NCI-H345 treated with DMSO at 0.1 percent for 48 hours (cell line): ENCODE data around the gene RAVER1.
"Not testable (repeated sequence)": the region's sequence is repeated elsewhere in the genome, so short reads cannot be mapped to it uniquely, and the experiment has no call there.

Experiments used
- DNase-seq: peaks from one replicate; lab custom pipeline; 2025; ENCODE audit not compliant: unreplicated experiment; lab: John Stamatoyannopoulos, UW

Gene RAVER1, protein sequence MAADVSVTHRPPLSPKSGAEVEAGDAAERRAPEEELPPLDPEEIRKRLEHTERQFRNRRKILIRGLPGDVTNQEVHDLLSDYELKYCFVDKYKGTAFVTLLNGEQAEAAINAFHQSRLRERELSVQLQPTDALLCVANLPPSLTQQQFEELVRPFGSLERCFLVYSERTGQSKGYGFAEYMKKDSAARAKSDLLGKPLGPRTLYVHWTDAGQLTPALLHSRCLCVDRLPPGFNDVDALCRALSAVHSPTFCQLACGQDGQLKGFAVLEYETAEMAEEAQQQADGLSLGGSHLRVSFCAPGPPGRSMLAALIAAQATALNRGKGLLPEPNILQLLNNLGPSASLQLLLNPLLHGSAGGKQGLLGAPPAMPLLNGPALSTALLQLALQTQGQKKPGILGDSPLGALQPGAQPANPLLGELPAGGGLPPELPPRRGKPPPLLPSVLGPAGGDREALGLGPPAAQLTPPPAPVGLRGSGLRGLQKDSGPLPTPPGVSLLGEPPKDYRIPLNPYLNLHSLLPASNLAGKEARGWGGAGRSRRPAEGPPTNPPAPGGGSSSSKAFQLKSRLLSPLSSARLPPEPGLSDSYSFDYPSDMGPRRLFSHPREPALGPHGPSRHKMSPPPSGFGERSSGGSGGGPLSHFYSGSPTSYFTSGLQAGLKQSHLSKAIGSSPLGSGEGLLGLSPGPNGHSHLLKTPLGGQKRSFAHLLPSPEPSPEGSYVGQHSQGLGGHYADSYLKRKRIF

DNA sequence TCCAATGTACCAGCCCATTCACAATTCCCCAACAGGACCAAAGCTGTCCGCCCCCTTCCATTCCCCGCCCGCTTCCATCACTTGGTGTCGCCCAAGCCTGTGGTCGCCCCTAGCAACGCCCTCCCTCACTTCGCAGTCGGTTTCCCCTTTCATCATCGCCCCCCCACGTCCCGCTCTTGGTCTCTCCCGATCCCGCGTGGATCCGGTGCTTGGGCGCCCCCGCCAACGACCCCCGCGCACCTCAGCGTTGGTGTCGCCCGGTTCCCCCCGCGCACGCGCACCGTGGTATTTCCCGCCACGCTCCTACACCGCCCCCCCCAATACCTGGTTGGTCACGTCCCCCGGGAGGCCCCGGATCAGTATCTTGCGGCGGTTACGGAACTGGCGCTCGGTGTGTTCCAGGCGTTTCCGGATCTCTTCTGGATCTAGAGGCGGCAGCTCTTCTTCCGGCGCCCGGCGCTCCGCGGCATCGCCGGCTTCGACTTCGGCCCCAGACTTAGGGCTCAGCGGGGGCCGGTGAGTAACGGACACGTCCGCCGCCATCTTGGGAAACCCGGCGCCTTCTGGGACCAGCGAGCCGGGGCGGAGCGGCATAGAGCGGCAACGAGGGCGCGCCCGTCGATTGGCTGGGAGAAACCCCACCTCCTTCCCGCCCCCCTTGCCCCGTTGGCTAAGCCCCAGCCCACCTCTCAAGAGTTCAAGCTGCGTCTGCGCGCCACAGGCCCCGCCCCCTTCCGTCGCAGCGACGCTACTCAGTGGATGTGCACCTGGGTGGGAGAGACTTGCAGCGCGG lies at the start of gene RAVER1:
TSS of gene RAVER1 (minus strand) at position 565 of the 793 bp plus-strand sequence. CDS start at position 543, 22 bp downstream.
- peak; percentile 93 for DNase-seq

DNA sequence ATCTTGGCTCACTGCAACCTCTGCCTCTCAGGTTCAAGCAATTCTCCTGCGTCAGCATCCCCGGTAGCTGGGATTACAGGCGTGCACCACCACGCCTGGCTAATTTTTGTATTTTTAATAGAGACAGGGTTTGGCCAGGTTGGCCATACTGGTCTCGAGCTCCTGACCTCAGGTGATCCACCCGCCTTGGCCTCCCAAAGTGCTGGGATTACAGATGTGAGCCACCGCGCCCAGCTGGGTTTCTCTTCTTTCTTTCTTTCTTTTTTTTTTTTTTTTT lies 49.8 kb upstream of the RAVER1 start:
- DNase-seq = not testable (repeated sequence)

DNA sequence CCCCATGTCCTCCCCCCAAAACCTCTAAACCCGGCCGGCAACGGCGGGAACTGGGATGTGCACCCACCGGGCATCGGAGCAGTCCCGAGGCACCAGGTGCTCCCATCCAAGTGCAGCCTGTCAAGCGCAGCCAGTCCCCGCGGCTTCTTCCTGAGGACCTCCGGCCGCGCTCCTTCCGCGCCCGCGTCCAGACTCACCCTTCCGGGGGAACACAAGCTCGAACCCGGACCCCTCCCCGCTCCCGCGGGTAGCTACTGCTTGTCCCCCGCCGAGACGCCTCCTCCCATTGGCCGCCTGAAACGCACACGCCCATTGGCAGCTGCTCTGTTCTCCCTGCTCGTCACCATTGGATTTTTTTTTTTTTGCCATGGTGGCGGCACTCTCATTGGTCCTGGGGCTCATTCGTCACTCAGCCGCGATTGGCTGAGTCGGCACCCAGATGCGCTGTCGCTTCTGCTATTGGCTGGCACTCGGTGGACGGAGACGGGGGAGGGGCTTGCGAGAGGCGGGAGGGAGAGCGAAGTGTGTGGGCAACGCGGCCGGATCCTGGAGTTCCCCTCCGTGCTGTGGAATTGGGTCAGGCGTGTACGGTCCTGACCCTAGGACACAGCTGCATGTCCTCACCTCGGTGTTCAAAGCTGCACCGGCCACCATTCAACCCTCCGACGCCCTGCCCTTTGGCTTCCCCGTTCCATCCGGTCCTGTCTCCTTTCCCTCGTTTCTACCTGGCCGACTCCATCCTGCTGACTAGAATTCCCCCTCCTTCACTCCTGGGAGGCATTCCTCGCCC lies 47.2 kb upstream of the RAVER1 start, which contains the start of gene TYK2:
TSS of gene TYK2 (minus strand) at position 260 of the 790 bp plus-strand sequence. CDS start 2,166 bp downstream, outside the sequence.
- peak; percentile 96 for DNase-seq

DNA sequence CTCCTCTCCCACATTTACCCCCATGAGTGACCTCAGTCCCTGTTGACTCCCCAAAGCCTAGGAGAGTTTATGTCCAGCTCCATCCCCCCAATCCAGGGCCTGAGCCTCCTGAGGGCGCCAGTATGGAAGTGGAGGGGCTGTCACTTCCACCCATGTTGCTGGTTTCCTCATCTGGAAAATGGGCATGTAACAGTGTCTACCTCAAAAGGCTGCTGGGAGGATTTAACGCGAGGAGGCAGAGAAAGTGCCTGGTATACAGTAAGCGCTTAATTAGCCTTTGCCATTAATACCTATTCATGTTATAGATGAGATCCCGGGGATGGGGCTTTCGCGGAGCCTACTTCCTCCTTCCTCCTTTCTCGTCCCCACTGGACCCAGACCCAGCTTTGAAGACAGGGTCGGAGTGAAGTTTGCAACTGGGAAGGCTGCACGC lies 46.6 kb upstream of the RAVER1 start:
- DNase-seq = no peak

DNA sequence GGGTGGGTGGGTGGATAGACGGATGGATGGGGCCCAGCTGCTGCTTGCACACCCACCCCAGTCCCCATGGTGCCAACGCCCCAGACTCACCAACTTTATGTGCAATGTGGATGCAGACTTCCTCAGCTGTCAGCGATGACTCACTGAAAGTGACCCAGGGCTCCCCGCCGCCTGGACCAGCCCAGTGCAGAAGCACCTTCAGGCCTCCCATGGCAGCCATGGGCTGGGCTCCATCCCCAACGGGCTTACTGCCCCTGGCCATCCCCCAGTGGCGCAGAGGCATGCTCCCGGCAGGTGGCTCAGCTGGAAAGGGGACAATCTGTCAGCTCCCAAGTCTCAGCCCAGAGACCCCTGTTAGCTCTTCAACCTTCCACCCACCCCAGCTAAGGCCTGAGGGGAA lies 44.8 kb upstream of the RAVER1 start:
- DNase-seq = no peak

DNA sequence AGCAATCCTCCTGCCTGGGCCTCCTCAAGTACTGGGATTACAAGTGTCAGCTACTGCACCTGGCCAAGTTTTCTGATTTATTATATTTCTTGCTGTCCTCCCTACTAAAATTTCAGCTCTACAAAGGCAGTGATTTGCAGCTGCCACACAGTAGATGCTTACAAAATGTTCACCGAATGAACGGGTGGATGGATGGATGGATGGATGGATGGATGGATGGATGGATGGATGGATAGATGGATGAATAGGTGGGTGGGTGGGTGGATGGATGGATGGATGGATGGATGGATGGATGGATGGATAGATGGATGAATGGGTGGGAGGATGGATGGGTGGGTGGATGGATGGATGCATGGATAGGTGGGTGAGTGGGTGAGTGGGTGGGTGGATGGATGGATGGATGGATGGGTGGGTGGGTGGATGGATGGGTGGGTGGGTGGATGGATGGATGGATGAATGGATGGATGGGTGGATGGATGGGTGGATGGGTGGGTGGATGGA lies 43.9 kb upstream of the RAVER1 start:
- DNase-seq = not testable (repeated sequence)

DNA sequence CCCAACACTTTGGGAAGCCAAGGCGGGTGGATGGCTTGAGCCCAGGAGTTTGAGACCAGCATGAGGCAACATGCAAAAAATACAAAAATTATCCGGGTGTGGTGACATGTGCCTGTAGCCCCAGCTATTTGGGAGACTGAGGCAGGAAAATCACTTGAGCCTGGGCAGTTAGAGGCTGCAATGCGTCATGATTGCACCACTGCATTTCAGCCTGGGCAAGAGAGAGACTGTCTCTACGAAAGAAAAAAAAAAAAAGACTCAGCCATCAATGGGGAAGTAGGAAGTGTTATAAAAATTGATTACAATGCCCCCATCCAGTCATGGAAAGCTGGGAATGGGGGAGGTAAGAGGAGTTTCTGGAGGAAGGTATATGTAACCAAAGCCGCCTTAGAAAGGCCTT lies 41.6 kb upstream of the RAVER1 start:
- DNase-seq = no peak

DNA sequence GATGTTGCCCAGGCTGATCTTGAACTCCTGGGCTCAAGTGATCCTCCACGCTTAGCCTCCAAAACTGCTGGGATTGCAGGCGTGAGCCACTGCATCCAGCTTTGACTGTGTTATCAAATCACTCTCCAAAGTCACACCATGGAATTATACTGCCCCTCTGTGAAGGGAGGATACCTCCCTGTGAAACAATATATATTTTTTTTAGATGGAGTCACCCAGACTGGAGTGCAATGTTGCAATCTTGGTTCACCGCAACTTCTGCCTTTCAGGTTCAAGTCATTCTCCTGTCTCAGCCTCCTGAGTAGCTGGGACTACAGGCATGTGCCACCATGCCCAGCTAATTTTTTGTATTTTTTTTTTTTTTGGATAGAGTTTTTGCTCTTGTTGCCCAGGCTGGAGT lies 39.4 kb upstream of the RAVER1 start:
- DNase-seq = no peak

DNA sequence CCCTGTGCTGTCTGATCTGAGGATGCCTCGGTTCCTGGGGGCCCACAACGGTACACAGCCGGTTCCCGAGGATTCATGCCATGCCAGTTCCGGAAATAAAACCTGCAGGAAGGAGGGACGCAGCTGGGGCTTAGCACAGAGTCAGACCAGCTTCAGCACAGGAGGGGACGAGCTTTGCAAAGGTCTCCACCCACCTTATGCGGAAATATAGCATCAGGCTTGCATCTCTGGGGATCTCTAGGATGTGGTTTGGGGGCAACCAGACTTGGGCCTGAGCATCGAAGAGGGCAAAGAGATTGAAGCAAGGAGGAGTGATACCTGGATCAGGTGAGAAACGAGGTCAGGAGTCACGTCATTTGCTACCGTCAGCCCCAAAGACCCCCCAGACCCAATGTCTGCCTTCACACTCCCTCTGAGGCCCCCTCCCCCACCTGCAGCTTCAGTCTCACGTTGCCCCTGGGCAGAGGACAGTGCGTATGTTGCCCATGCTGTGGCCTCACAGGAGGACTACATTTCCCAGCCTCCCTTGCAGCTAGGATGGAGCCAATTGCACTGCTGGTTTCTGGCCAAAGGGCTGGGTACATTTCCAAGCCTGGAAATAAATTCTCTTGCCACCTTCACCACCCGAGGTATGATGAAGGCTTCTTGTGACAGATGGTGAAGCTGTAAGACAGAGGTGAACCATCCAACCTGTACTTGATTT lies 34.9 kb upstream of the RAVER1 start:
- no peak for DNase-seq

DNA sequence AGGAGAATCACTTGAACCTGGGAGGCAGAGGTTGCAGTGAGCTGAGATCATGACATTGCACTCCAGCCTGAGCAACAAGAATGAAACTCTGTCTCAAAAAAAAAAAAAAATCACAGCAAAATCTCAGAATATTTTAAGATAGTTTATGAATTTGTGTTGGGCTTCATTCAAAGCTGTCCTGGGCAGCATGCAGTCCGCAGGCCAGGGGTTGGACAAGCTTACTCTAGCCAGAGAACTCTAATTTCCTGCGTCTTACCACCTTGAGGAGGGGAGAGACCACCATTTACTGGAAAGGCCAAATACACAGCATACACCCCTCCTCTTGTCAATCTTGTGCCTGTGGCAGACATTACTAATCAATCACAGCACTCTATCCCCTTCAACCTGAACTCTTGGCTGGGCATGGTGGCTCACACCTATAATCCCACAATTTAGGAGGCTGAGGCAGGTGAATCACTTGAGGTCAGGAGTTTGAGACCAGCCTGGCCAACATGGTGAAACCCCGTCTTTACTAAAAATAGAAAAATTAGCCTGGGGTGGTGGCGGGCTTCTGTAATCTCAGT lies 33.7 kb upstream of the RAVER1 start:
- DNase-seq = not testable (repeated sequence)

DNA sequence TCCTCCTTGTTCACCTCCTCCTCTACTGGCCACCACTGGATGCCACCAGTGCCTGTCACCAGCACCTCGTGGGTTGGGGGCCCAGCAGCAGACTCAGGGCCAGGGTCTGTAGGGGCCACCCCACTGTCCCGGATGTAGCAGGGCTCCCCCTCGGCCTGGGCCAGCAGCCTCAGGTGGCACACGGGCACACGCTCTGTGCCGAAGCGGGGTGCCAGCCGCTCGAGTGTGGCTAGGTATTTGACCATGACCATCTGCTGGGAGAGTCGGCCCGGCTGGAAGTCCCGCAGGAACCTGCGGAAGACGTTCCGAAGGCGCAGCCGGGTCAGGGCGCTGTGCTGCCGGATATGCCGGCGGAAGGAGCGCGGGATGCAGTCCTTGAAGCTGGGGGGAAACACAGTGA lies 32.2 kb upstream of the RAVER1 start:
- no peak for DNase-seq

DNA sequence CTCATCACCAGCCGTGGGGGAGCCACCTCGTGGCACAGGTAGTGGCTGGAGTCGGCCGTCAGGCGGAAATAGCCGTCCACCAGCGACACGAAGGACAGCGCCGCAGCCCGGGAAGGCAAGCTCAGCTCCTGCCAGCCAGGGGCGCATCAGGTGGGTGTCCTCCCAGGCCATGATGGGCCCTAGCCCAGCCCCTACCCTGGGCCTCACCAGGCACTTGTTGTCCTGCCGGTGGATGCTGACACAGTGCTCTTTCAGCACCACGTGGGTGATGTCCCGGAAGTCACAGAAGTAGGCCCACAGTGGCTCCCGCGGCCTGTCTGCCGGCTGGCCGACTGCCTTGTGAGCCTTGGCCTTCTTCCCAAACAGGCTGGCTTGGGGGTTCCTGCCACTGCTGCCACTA lies 31.3 kb upstream of the RAVER1 start:
- DNase-seq = no peak

DNA sequence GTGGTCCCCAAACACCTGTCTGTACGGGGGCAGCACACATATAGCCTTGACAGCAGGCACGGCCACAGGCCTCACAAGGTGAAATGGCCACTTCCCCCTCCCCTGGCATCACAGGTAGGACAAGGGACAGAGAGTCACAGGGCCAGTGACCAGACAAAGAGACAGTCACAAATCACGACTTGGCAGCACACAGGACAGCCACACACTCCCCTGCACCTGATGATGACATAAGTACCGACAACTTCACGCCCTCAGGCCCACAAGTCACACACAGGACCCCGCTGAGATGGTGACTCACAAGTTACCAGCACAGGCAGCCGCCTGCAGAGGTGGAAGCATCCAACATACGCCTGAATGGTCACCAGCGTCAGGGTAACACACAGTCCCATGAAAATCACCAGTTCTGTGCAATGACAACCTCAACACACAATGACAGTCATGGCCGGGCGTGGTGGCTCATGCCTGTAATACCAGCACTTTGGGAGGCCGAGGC lies 30.5 kb upstream of the RAVER1 start:
- no peak for DNase-seq

DNA sequence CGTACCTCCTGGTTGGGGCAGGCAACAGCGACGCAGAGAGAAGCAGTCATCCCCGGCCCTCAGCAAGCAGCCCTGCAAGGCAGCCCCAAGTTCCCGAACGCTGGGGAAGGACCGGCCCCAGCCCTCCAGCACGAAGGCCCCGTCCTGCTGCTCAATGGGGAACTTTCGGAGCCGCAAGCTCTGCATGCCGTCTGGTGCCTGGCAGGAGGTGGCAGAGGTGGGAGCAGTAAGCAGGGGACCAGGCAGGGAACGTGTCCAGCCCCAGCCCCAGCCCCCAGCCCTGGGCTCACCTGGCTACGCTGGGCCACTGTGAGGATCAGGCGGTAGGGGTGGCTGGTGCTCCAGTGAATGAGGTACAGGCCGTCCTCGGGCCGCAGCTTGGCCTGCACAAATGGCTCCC lies 28.9 kb upstream of the RAVER1 start:
- DNase-seq = no peak

DNA sequence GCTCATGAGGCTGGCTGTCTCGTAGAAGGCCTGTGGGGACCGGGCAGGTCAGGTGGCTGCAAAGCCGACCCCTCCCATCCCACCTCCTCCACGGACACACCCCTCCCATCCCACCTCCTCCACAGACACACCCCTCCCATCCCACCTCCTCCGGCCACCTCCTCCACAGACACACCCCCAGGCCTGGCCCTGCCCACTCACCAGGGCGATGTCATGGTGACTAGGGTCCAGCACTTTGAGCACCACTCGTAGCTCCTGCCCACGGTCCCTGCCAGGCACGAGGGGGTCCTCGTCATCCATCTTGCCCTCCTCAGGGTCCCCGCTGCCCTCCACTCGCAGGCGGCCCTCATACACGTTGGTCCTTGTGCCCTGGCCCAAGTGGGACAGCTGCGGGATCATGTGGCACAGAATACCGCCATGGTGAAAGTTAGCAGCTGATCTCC lies 28.3 kb upstream of the RAVER1 start:
- no peak for DNase-seq

DNA sequence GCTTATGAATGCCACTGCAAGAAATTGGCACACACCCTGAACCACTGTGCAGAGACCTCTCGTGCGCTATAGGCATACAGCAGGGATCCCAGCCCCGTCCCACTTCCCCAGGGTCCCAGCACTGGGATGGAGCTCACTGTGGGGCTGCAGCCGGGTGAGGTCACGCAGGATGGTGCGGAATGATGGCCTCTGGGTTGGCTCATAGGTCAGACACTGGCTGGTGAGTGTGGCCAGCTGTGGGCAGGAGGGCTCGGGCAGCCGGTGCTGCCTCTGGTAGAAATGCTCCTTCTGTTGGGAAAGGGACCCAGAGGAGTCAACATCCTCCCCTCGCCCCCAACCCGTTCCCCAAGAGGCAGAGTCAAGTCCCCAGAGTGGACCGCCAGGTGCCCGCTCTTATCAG lies 23.1 kb upstream of the RAVER1 start:
- no peak for DNase-seq

DNA sequence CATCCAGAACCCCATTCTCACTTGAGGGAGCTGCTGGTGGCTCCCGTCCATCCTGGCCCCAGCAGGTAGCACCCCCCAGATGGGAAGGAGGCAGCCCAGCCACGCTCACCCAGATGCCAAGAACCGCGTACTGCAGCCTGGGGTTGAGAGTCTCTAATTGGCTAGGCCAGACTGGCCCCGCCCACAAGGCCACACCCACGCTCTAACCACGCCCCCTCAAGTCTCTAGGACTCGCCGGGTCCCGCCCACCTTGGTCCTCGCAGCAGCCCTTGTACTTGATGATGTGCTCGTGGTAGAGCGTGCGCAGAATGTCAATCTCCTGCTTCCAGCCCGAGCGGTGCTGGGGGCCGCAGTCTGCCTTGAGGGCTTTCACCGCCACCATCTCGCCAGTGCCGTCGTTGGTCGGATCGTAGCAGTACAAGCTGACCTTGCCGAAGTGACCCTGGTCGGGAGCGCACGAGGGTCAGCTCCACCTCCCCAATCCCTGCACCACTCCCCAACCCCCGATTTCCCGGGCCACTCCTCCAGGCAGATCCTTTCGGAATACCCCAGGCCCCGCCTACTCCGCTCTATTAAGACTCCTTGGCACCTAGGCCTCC lies 20.6 kb upstream of the RAVER1 start:
- no peak for DNase-seq

DNA sequence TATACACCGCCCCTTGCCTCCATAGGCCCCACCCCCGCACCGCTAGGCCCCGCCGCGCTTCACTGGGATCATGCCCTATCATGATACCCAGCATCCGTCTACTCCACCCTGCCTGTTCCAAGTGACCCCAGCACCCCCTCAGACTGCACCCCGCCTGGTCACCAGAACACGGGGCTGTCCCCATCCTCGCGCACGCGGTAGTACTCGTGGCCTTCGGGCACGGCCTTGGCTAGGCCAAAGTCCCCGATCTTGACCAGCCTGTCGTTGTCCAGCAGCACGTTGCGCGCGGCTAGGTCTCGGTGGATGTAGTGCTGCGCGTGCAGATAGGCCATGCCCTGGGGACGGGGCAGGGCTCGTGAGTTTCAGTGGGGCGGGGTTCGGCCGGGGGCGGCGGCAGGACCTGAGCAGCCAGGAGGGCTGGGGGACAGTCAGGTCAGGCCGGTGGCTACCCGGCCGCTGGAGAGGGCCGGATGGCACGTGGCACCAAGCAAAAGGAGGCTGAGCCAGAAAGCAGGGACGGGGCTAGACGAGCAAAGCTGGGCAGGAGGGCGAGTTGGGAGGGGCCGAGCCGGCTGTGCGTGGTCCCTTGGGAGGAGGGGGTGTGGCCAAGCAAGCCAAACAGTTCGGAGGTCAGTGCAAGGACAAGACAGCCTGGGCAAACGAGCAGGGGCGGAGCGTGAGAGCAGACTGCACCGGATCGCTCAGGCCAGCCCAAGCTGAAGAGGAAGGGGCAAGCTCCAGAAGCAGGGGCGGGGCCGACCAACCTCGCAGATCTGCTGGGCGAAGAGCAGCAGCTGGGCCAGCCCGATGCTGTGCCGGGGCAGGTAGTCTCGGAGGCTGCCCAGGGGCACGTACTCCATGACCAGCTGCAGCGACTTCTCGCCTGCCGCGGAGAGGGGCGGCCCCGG lies 19.7 kb upstream of the RAVER1 start:
- DNase-seq = no peak
